HCT116 (cell line): ENCODE data around the gene RPL10.

Experiments used
- POLR2A ChIP-seq: IDR thresholded peaks from 2 replicates; pipeline ENCODE4 v1.7.0; 2011; ENCODE audit warnings: borderline replicate concordance; ENCODE audit not compliant: insufficient read depth, insufficient read length; ENCODE audit errors: extremely low read depth
- POLR2AphosphoS5 ChIP-seq: IDR thresholded peaks from 2 replicates; pipeline ENCODE4 v1.6.1; 2011; ENCODE audit warnings: mild to moderate bottlenecking, low read depth, low read length, moderate library complexity
- ZFX ChIP-seq: fragments of 450-650 bp; IDR thresholded peaks from 2 replicates; pipeline ENCODE4 v1.6.1; 2017
- TF ChIP-seq, protein P1 (sequence below), 3 experiments: fragments of 200-600 bp in 1 of 3; sonication (generic) in 1 of 3; IDR thresholded peaks in 2 of 3; conservative IDR thresholded peaks in 1 of 3; 2 replicates each; pipeline ENCODE4 v1.5.1; 2012 to 2017; ENCODE audit warnings: low read depth in 2 of 3, low read length in 2 of 3, antibody characterized with exemption in 1 of 3, borderline replicate concordance in 1 of 3, control low read depth in 1 of 3, mild to moderate bottlenecking in 1 of 3, mixed read lengths in 1 of 3, mixed run types in 1 of 3, moderate library complexity in 1 of 3; ENCODE audit not compliant: insufficient read depth in 1 of 3

DNA sequence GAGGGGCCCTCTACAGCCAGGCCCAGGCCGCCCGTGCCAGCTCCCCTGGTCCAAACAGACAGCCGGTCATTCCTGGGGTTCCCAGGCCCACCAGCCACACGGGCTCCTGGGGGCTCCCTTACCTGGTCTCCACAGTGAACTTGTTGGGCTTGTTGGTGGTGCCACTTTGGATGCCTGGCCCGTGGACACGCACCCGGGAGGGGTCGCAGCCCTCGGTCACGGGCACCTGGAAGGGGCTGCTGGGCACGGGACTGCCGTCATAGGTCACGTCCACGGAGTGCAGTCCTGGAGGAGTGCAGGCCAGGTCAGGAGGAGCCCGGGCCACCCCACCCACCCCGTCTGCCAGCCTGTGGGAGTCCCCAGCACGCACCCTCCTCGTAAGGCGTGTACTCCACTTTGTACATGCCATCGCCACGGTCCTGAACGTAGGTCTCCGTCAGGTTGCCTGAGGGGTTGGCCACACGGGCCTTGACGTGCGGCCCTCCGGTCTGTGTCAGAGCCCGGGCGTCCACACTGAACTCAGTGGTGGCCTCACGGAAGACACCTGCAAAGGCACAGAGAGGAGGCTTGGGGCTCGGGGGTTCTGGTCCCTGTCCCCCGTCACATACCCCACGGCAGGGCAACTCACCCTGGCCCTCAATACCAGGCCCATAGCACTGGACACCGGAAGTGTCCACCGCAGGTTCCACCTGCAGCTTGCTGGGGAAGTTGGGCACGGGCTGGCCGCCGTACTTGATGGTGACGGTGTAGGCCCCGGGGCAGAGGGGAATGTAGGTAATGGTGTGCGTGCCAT lies 38.6 kb upstream of the RPL10 start:
- TF ChIP-seq ZFX (no peak), POLR2A (no peak), POLR2AphosphoS5 (no peak)
- TF ChIP-seq, protein P1, sequence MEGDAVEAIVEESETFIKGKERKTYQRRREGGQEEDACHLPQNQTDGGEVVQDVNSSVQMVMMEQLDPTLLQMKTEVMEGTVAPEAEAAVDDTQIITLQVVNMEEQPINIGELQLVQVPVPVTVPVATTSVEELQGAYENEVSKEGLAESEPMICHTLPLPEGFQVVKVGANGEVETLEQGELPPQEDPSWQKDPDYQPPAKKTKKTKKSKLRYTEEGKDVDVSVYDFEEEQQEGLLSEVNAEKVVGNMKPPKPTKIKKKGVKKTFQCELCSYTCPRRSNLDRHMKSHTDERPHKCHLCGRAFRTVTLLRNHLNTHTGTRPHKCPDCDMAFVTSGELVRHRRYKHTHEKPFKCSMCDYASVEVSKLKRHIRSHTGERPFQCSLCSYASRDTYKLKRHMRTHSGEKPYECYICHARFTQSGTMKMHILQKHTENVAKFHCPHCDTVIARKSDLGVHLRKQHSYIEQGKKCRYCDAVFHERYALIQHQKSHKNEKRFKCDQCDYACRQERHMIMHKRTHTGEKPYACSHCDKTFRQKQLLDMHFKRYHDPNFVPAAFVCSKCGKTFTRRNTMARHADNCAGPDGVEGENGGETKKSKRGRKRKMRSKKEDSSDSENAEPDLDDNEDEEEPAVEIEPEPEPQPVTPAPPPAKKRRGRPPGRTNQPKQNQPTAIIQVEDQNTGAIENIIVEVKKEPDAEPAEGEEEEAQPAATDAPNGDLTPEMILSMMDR (IDR thresholded peaks at IDR 0.05 in 2 of 3, conservative IDR thresholded peaks at IDR 0.05 in 1 of 3; ENCODE audit: borderline replicate concordance in 1 of 3, insufficient read depth in 1 of 3, low read depth in 2 of 3, low read length in 2 of 3): no peak
